Endodermal cell (in vitro differentiated cells): Measurements from ENCODE around the gene IYD. TPM values are rescaled to one million over a fixed set of nuclear protein-coding genes. Genes with fewer than 3 reads are reported as not detected.

Experiments used
- DNase-seq: peaks from one replicate; pipeline ENCODE4 v3.0.0-alpha.2; 2017
- H3K27ac ChIP-seq: 2 replicates; pipeline ENCODE4 v1.5.1; 2013; ENCODE audit warnings: mild to moderate bottlenecking, low read depth, low read length, moderate library complexity
- H3K27me3 ChIP-seq: 2 replicates; pipeline ENCODE4 v1.6.1; 2013; ENCODE audit warnings: mild to moderate bottlenecking, low read length, moderate library complexity; ENCODE audit not compliant: insufficient read depth, control insufficient read depth, poor library complexity, severe bottlenecking
- H3K36me3 ChIP-seq: 2 replicates; pipeline ENCODE4 v1.7.0; 2013; ENCODE audit warnings: mild to moderate bottlenecking, low read length, moderate library complexity; ENCODE audit not compliant: control insufficient read depth, insufficient read depth
- H3K4me1 ChIP-seq: one replicate; pipeline ENCODE4 v1.7.0; 2013; ENCODE audit warnings: low read length; ENCODE audit not compliant: control insufficient read depth, insufficient read depth
- H3K4me3 ChIP-seq: 2 replicates; pipeline ENCODE4 v1.5.1; 2013; ENCODE audit warnings: mild to moderate bottlenecking, low read length, moderate library complexity
- H3K9ac ChIP-seq: 2 replicates; pipeline ENCODE4 v1.6.1; 2013; ENCODE audit warnings: mild to moderate bottlenecking, low read length, moderate library complexity; ENCODE audit not compliant: poor library complexity, severe bottlenecking; ENCODE audit errors: extremely low read depth
- H3K9me3 ChIP-seq: 2 replicates; pipeline ENCODE4 v1.6.1; 2013; ENCODE audit warnings: mild to moderate bottlenecking, low read length, moderate library complexity; ENCODE audit not compliant: control insufficient read depth
- H3K27ac Mint-ChIP-seq: 2 replicates; pipeline ENCODE4 v1.8.0; 2020; ENCODE audit warnings: mixed read lengths
- H3K27me3 Mint-ChIP-seq: 2 replicates; pipeline ENCODE4 v1.8.0; 2021; ENCODE audit warnings: mild to moderate bottlenecking, mixed read lengths; ENCODE audit not compliant: insufficient read depth
- H3K36me3 Mint-ChIP-seq: 2 replicates; pipeline ENCODE4 v1.8.0; 2020; ENCODE audit warnings: low read depth, mixed read lengths
- H3K4me1 Mint-ChIP-seq: 2 replicates; pipeline ENCODE4 v1.8.0; 2020; ENCODE audit warnings: mixed read lengths
- H3K4me3 Mint-ChIP-seq: 2 replicates; pipeline ENCODE4 v1.8.0; 2020; ENCODE audit warnings: mild to moderate bottlenecking, moderate library complexity, mixed read lengths
- H3K9me3 Mint-ChIP-seq: 2 replicates; pipeline ENCODE4 v1.8.0; 2020; ENCODE audit warnings: mild to moderate bottlenecking, mixed read lengths
- CTCF ChIP-seq: fragments of 200-600 bp; sonication (generic); conservative IDR thresholded peaks from 2 replicates; pipeline ENCODE4 v1.5.0; 2021; ENCODE audit warnings: antibody characterized with exemption, mild to moderate bottlenecking
- WGBS, 2 experiments: methylation state at CpG; one replicate each; pipeline versions ENCODE4 v1.1.5 to v1.1.7; 2013; ENCODE audit warnings: missing lambda C conversion rate in 2 of 2, mixed read lengths in 1 of 2; ENCODE audit not compliant: insufficient coverage in 1 of 2, insufficient read length in 1 of 2; 5-methylcytosine and 5-hydroxymethylcytosine counted together
- total RNA-seq, 2 donors: library from RNA; stranded (reverse); fragmentation: NEBNext Ultra II Directional in 1 of 2; extraction: Animal tissue kit (Norgen Biotek cat#: 25700) in 1 of 2; gene quantifications; 2 replicates in 1 of 2; 3 replicates in 1 of 2; pipeline ENCODE4 v1.2.1, GENCODE V29; 2021

IYD gene
- total RNA-seq, 2 donors from 2014 or later, result not detected

GRCh38 chr6:150425508-150425907 is 56.7 kb downstream of the IYD start:
- Mint-ChIP-seq H3K27ac (no peak overlapping the region), H3K9me3 (no peaks in the 10 kb centered on the region), H3K36me3 (no peaks in the 10 kb centered on the region), H3K4me3 (no peak overlapping the region), H3K27me3 (peaks cover under 1% of the 10 kb centered on the region), H3K4me1 (no peaks in the 10 kb centered on the region)
- whole genome bisulfite sequencing, 2 experiments, result 93 to 97% methylated on average over 3 to 8 of the region's 8 CpGs
- H3K27me3 ChIP-seq, result no peaks in the 10 kb centered on the region
- no peak for TF ChIP-seq CTCF
- no peaks in the 10 kb centered on the region for H3K36me3 ChIP-seq
- no peak overlapping the region for H3K4me3 ChIP-seq
- H3K9me3 ChIP-seq, result no peaks in the 10 kb centered on the region
- no peaks in the 10 kb centered on the region for H3K4me1 ChIP-seq
- DNase-seq, result no peak
- no peak overlapping the region for H3K27ac ChIP-seq
- H3K9ac ChIP-seq, result no peak overlapping the region

GRCh38 chr6:150426198-150426597 is 57.4 kb downstream of the IYD start:
- no peak overlapping the region for H3K27ac ChIP-seq
- no peak for TF ChIP-seq CTCF

GRCh38 chr6:150427037-150427602 is 58.3 kb downstream of the IYD start:
- no peaks in the 10 kb centered on the region for H3K4me1 ChIP-seq
- H3K27me3 ChIP-seq, result no peaks in the 10 kb centered on the region
- H3K4me3 ChIP-seq, result no peak overlapping the region
- no peaks in the 10 kb centered on the region for H3K9me3 ChIP-seq
- H3K9ac ChIP-seq, result no peak overlapping the region
- no peaks in the 10 kb centered on the region for H3K9me3 Mint-ChIP-seq
- TF ChIP-seq CTCF, result no peak
- no peak for DNase-seq
- H3K4me3 Mint-ChIP-seq, result no peak overlapping the region
- no peak overlapping the region for H3K27ac Mint-ChIP-seq
- H3K36me3 ChIP-seq, result no peaks in the 10 kb centered on the region
- WGBS, 2 experiments, result 93 to 100% methylated on average over 2 to 6 of the region's 6 CpGs
- H3K27ac ChIP-seq, result no peak overlapping the region
- no peaks in the 10 kb centered on the region for H3K4me1 Mint-ChIP-seq
- H3K27me3 Mint-ChIP-seq, result no peaks in the 10 kb centered on the region
- no peaks in the 10 kb centered on the region for H3K36me3 Mint-ChIP-seq

More at GRCh38 chr6:150426198-150426597, 57.4 kb downstream of the IYD start:
- Mint-ChIP-seq H3K4me1 (no peaks in the 10 kb centered on the region), H3K27ac (no peak overlapping the region), H3K9me3 (no peaks in the 10 kb centered on the region), H3K27me3 (no peaks in the 10 kb centered on the region), H3K36me3 (no peaks in the 10 kb centered on the region), H3K4me3 (no peak overlapping the region)
- Histone ChIP-seq H3K4me1 (no peaks in the 10 kb centered on the region), H3K36me3 (no peaks in the 10 kb centered on the region), H3K9ac (no peak overlapping the region), H3K27me3 (no peaks in the 10 kb centered on the region), H3K9me3 (no peaks in the 10 kb centered on the region), H3K4me3 (no peak overlapping the region)
- WGBS, 2 experiments, result 89 to 93% methylated on average over 7 to 8 of the region's 8 CpGs
- DNase-seq, result no peak
